ENCODE measurements around the gene GUK1.

The GUK1 gene, protein sequence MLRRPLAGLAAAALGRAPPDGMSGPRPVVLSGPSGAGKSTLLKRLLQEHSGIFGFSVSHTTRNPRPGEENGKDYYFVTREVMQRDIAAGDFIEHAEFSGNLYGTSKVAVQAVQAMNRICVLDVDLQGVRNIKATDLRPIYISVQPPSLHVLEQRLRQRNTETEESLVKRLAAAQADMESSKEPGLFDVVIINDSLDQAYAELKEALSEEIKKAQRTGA

DNA sequence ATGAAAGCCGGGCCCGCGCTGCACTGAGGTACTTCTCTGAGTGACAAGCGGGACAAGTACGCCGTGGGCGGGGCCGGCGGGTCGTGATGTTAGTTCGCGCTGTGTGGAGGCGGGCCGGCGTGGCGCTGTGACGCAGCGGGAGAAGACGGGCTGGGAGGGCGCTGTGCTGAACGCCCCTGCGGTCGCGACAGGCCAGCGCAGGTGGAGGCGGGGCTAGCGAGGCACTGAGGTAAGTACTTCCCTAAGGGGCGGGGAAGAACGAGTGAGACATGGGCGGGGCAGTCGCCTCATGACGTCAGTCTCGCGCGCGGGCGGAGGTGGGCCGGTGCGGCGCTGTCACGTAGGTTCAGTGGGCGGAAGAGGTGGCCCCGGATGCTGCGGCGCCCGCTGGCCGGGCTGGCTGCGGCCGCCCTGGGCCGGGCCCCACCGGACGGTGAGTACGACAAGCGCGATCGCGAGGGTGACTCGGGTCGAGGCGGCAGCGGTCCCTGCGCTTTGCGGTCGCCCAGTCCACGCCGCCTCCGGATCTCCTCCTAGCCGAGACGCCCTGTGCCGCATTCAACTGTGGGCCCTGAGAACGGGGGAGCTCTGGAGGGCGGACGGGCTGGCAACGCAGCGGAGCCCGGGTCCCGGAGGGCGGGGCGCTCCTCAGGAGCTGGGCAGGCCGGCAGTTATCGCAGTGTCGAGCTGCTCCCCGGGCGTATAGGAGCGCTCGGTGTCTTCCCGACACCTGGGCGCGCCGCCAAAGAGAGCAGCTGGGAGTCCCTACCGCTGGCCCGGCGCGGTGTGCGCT is at the start of gene GUK1:
TSS of gene GUK1 (plus strand) at position 349 of the 793 bp plus-strand sequence. CDS start at position 373, 24 bp downstream.
- DNase-seq (ENCODE audit: low spot score): peak; percentile 95

DNA sequence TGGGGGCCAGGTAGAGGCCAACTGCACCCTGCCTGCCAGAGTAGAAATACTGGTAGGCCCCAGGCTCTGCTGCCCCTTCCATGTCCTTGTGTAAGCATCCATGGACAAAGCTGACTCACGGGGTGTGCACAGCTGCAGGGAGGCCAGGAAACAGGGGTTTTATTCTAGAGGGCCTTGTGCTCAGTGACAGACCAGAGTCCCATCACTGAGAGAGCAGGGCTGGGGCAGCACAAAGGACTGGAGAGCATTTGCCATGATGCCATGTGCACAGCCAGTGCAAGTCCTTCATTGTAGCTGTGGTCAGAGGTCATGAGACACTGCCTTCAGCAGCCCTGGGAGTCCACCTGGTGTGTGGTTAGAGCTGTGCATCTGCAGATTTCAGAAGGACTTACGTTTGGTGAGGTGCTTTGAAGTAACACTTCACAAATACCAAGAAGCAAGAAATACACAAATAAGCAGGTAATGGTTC is 49.4 kb upstream of the GUK1 start:
- DNase-seq (ENCODE audit: low spot score): peak; percentile 51

DNA sequence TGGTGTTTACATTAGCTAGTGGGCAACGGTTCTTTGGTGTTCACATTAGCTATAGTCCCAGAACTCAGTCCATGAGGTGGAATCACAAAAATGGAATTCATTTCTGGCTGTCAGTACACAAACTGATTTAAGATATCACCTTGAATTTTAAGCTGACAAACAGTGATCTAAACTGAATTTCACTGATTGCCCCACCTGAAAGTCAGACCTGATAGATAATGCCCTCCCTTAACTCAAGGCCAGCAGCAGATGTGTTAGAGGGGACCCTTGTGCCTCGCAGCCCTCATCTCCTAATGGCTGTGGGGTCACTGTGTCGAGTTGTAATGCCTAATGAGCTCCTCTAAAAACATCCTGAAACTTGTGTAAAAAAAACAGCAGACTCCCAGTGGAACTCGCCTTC is 49.0 kb upstream of the GUK1 start:
- no peak for DNase-seq (ENCODE audit: low spot score)

DNA sequence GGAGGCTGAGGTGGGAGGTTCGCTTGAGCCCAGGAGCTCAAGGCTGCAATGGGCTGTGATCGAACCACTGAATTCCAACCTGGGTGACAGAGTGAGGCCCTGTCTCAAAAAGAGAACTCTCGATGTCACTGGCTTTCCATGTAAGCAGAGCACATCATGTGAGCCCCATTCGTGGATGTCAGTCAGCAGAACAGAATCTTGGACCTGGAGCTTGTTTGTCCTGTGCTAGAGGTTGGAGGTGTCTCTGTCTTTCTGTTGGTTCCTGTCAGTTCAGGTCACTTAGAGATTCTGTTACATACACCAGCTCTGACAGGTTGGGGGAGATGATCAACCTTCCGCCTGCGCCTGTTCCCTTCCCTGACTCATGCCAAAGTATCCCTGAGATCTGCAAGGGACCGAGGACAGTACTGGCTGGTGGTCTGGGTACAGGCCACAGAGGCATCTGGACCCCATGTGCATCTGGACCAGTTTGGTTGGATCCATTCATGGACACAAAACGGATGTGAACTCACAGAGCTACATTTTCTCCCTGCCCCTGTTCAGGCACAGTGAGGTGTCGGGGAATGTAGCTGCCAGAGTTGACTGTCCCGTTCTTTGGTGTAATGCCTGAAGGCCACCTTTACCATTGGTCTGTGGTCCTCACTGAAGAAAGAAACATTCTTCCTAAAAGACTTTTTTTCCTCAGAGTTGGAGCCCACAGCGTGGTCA is 47.6 kb upstream of the GUK1 start:
- DNase-seq (ENCODE audit: low spot score): no peak

DNA sequence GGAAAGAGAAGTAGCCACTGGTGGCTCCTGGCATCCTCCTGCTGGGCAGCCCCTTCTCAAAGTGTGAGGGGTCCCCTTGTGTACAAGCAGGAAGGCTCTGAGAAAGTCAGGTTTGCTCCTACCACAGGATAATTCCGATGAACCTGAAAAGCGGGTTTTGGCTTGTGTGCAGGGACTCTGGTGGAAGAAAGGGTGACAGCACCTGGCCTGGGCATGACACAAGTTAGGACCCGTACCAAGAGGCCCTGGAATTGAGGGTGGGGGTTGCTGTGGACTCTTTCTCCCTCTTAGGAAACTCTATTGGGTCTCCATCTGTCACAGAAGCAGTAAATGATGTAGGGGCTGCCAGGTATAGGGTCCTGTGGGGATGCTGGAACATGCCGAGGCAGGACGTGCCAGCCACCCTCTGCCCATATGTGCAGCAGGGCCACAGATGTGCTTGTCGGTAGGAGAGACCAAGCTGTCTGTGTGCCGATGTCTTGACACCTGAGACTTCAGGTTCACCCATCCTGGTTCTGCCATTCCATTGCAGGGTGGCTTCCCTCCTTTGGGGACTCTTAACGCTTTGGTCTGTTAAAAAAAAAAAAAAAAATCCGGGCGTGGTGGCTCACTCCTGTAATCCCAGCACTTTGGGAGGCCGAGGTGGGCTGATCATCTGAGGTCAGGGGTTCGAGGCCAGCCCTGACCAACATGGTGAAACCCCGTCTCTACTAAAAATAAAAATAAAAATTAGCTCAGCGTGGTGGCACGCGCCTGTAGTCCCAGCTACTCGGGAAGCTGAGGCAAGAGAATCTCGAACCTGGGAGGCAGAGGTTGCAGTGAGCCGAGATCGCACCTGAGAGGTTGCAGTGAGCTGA is 46.8 kb upstream of the GUK1 start:
- DNase-seq (ENCODE audit: low spot score): no peak

DNA sequence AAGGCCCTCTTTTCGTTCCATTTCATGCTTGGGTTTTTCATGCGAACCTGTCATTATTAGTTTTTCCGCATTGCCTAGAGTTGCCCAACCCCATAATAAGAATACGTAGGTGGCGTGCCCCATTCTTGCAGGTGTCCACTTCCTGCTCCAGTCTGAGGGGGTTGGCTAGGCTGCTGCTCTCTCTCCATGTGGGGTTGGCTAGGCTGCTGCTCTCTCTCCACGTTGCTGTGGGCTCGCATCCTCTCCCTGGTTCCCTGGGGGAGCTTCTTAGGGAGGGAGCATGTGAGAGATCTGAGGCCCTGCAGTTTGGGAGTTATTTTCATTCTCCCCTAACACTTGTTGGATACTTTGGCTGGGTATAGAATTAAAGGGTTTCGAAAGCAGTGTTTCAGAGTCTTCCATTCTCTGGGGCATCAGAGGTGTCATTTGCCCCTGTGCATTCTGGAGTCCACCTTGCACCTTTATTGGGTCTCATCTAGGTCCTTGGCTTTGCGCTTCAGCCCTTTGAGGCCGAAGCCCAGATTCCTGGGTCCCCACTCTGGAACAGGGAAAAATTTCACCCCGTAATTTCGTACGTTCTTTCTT is 45.6 kb upstream of the GUK1 start:
- no peak for DNase-seq (ENCODE audit: low spot score)

DNA sequence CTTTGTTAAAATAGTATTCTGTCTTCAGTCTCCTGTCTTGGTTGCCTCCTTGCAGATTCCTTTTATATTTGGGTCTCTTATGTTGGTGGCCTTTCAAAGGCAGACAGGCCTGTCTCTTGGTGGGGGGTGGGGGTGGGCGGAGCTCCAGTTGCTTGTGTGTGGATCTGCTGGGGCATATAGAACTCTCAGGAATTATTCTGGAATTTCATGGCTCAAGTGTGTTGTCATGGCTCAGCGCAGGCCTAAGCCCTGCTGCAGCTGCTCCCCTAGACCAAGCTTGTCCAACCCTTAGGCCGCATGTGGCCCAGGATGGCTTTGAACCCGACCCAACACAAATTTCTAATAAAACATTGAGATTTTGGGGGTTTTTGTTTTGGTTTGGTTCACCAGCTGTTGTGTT is 44.9 kb upstream of the GUK1 start:
- DNase-seq (ENCODE audit: low spot score): no peak

DNA sequence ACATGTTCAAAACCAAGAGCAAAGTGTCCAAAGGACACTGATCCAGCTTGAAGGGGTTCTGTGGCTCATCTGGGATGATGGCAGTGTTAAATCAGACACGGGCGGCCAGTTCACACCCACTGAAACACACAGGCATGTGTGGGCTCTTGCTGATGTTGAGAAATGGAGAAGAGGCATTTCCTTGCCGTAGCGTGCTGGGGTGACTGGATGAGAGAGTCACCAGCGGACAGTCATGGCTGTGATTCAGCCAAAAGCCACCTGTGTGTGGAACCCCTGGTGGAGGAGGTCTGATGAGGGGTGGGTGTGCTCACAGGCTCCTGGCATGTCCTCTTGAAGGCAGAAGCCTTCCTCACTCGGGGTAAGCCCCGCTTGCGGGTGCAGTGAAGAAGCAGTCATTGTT is 44.1 kb upstream of the GUK1 start:
- DNase-seq (ENCODE audit: low spot score): no peak

DNA sequence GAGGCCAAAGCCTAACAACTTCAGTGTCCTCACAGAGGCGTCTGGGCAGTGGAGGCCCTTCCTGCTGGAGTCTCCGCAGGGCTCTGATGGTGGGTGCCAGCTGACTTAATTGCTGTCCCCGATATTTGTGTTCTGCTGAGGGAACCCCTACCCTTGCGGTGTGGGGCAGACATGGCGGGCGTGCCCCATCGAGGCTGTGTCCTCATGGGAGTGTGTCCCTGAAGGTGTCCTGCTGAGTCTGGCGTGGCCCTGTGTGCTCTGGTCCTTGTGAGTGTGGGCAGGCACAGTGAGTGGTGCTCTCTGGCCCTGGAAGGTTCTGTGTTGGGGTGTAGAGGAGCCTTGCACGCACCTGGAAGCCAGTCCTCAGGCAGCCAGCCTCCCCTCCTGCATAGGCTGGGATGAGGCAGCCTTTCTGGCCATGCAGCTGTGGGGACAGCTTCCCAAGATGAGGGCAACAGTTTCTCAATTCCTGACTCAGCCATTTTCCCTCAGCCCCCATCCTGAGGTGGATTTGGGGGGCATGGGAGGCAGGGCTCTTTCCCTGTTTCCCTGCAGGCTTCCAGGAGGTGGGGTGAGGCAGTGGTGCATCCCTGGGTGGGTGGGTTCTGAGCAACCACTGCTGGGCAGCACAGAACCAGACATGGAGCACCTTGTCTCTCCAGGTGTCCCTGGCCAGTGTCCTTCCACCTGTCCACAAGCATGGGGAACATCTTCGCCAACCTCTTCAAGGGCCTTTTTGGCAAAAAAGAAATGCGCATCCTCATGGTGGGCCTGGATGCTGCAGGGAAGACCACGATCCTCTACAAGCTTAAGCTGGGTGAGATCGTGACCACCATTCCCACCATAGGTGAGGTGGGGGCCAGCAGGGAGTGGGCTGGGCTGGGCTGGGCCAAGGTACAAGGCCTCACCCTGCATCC is 43.4 kb upstream of the GUK1 start:
- DNase-seq (ENCODE audit: low spot score): no peak

DNA sequence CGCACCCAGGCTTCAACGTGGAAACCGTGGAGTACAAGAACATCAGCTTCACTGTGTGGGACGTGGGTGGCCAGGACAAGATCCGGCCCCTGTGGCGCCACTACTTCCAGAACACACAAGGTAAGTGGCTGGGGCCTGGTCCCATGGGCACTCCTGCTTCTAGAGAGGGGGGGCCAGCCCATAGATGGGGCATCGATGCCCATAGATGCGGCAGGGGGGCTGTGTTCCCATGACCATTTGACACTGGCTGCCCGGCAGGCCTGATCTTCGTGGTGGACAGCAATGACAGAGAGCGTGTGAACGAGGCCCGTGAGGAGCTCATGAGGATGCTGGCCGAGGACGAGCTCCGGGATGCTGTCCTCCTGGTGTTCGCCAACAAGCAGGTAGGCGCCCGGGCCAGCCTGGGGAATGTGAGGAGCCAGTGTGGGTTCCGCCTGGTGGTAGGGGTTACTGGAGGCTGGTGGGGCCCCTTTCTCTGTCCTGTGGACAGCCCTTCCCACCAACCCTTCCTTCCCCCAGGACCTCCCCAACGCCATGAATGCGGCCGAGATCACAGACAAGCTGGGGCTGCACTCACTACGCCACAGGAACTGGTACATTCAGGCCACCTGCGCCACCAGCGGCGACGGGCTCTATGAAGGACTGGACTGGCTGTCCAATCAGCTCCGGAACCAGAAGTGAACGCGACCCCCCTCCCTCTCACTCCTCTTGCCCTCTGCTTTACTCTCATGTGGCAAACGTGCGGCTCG is 42.6 kb upstream of the GUK1 start:
- DNase-seq (ENCODE audit: low spot score): no peak

DNA sequence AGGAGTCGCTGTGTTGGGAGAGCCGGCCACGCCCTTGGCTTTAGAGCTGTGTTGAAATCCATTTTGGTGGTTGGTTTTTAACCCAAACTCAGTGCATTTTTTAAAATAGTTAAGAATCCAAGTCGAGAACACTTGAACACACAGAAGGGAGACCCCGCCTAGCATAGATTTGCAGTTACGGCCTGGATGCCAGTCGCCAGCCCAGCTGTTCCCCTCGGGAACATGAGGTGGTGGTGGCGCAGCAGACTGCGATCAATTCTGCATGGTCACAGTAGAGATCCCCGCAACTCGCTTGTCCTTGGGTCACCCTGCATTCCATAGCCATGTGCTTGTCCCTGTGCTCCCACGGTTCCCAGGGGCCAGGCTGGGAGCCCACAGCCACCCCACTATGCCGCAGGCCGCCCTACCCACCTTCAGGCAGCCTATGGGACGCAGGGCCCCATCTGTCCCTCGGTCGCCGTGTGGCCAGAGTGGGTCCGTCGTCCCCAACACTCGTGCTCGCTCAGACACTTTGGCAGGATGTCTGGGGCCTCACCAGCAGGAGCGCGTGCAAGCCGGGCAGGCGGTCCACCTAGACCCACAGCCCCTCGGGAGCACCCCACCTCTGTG is 41.7 kb upstream of the GUK1 start:
- DNase-seq (ENCODE audit: low spot score): no peak

DNA sequence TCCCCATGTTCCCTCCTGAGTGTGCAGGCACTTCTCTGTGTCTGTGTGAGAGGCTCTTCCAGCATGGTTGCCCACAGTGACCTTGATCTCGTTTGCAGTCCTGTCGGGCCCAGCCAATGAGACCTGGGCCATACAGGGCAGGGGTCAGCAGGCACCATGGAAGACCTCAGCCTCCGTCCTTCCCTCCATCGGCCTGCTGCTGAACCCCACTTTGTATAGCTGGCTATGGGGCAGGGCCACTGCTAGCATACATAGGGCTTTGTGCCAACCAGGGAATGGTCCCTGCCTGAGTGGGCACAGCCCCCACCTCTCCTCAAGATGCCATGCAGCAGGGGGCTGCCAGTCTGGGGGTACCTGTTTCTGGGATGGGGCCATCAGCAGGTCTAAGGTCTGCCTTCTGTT is 40.7 kb upstream of the GUK1 start:
- DNase-seq (ENCODE audit: low spot score): no peak

DNA sequence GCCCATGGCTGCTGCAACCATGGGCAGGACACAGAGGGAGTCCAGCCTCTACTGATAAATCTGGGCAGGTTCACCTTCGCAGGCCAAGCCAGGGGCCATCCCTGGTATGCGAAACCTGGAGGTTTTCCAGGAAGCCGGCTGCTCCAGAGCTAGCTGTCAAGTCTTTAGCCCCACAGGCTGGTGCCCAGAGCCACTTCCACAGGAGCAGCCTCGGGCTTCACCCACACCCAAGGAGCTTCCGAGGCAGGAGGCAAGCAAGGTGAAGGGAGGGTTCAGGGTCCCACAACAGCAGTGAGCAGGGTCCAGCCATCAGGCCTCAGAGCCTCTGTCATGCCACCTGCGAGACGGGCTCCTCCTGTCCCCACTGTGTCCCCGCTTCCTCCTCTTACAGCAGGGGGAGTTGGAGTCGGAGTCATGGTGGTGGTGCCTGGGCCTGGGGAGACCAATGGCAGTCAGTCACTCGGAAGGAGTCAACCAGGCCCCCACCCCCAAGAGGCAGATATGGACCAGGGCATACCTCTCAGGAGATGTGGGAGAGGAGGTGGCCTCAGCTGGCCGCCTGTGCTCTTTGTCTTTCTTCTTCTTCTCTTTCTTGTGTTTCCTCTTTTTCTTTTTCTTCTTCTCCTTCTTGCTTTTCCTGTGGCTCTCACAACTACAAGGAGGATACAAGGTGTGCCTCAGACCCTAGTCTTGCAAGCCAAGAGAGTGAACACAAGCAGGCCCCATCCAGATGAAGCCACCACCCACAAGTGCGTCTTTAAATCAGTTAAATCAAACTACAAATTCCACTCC is 39.1 kb upstream of the GUK1 start:
- DNase-seq (ENCODE audit: low spot score): no peak

DNA sequence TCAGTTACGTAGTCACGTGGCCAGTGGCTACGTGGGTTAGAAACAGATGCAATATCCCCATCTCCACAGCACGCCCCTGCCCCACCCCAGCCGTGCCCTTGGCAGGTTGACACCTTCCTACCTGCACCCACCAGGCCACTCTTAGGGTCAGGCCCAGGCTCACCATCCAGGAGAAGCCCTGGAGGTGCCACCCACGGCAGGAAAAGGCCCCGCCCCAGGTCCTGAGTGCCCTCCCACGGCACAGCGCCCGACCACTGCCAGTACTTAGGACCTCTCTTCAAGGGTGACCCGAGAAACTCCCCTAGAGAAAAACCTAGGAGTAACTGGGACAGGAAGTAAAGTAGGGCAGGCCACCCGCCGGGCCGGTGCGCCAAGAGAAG is 38.5 kb upstream of the GUK1 start:
- DNase-seq (ENCODE audit: low spot score): no peak

DNA sequence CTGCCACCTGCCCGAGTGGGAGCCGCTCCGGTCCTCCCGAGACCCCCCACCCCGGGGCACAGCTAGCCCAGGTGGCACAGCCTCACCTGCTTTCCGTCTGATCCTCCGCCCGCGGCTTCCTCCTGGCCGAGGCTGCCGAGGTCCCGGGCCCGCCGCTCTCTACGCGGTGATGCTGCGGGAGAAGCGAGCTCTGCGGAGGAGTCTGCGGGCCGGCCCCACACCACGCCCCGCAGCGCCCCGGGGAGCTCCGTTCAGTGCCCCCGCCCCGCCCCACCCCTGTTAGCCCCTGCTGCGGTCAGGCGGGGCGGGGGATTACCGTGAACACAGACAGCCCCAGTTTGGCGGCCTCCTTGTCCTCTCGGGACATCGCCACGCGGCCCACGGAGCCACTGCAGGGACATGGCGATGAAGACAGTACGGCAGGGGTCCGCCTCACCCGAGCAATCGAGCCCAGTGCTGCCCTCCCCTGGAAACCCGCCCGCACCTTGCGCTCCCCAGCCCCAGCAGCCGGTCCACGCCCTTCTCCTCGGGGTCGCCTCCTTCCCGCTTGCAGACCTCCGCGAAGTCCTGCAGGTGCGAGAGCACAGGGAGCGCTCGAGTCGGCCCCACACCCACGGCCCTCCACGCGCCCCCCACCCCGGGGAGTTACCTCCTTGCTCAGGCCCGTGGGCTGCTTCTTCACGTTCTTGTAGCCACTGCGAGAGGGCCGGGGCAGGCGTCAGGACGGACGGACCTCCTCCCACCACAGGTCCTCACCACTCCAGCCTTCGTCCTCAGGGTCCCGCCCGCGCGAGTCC is 37.9 kb upstream of the GUK1 start:
- no peak for DNase-seq (ENCODE audit: low spot score)

DNA sequence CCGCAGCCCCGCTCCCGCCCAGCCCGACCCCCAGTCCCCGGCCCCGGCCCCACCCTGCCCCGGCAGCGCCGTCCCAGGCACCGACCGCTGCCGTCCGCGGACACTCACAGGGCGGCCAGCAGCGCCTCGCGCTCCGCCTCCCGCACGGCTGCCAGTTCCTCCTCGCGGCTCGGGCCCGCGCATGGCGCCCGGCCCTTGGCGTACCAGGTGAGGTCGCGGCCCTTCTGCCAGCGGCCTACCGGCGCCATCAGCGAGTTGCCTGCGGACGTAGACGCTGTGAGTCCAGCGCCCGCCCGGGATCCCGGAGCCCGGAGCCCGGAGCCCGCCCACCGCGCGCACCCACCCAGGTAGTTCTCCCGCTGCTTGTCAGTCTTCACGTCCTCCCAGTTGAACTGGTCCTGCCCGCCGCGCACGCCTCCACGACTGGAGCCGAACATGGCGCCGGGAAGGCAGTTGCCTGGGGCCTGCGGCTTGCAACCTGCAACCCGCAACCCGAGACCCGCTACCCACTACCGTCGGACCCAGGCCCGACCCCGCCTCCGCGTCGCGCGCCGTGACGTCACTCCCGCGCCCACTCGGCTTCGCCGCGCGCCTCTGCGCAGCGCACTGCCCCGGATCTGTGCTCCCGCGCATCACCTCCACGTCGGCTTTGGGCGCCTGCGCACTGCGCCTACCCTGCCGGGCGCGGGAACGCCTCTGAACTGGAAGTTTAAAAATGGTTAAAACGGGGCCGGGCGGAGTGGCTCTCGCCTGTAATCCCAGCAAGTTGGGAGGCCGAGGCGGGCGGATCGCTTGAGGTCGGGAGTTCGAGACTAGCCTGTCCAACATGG is 37.1 kb upstream of the GUK1 start, which contains the start of gene C1orf35:
TSS of gene C1orf35 (minus strand) at position 535 of the 830 bp plus-strand sequence. CDS start at position 437, 98 bp downstream.
- peak; percentile 81 for DNase-seq (ENCODE audit: low spot score)
